Large intestine (tissue), 3 donors: ENCODE measurements around the gene COL23A1. TPM values are rescaled to one million over a fixed set of nuclear protein-coding genes. Genes with fewer than 3 reads are reported as not detected.
A peak's percentile ranks its signal among the peaks of the same experiment; 100 is the strongest.
"Not testable (repeated sequence)": the region's sequence is repeated elsewhere in the genome, so short reads cannot be mapped to it uniquely, and the experiment has no call there.

ENCODE experiments used
- DNase-seq, 2 donors: peaks; one replicate each; pipeline versions ENCODE4 v3.0.0 to v3.0.0-alpha.2; 2013
- H3K27ac ChIP-seq: one replicate; pipeline ENCODE4 v1.5.1; 2013; ENCODE audit warnings: low read length
- H3K27me3 ChIP-seq: 2 replicates; pipeline ENCODE4 v1.6.1; 2013; ENCODE audit warnings: low read length; ENCODE audit not compliant: control insufficient read depth, insufficient read depth
- H3K36me3 ChIP-seq: 2 replicates; pipeline ENCODE4 v1.6.1; 2013; ENCODE audit warnings: low read length; ENCODE audit not compliant: control insufficient read depth, insufficient read depth
- H3K4me1 ChIP-seq: one replicate; pipeline ENCODE4 v1.6.1; 2013; ENCODE audit warnings: low read length; ENCODE audit not compliant: control insufficient read depth, insufficient read depth
- H3K4me3 ChIP-seq: one replicate; pipeline ENCODE4 v1.5.1; 2013; ENCODE audit warnings: low read length
- H3K9me3 ChIP-seq: one replicate; pipeline ENCODE4 v1.6.1; 2013; ENCODE audit warnings: mild to moderate bottlenecking, low read depth, low read length, moderate library complexity; ENCODE audit not compliant: control insufficient read depth
- WGBS: methylation state at CpG from one replicate; pipeline ENCODE4 v1.1.5; 2013; ENCODE audit warnings: low lambda C conversion rate; ENCODE audit not compliant: insufficient coverage; 5-methylcytosine and 5-hydroxymethylcytosine counted together
- polyA plus RNA-seq: library from polyadenylated mRNA; unstranded; fragments of 120-200 nt; gene quantifications from one replicate; pipeline ENCODE4 v1.2.1, GENCODE V29; 2013

COL23A1 gene
- polyA plus RNA-seq, 1 donor = 8.9 TPM

GRCh38 chr5:178375348-178375747 is 214.8 kb downstream of the COL23A1 start:
- Histone ChIP-seq H3K36me3 (no peaks in the 10 kb centered on the region), H3K9me3 (no peaks in the 10 kb centered on the region), H3K27ac (no peak overlapping the region), H3K4me1 (peaks cover 7% of the 10 kb centered on the region), H3K27me3 (no peaks in the 10 kb centered on the region), H3K4me3 (no peak overlapping the region)
- no peak for DNase-seq
- WGBS = 91% methylated on average over 7 of the region's 13 CpGs

DNA sequence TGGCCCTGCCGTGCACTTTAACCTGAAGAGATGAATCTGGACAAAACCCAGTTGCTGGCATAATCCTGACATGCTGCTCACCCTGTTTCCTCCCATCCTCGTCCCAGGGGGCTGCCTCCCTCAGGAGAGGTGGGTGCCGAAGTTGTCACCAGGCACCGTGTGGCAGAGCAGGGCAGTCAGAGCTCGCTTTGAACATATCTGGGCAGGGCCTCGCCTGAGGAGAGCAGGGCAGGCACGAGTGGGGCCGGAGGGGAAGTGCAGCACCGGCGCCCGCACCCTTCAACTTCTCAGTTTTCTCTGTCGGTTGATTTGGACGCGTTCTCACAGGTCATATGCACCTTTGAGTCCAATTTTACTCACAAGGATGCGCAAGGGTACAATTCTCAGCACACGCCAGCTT is 216.5 kb downstream of the COL23A1 start:
- DNase-seq = no peak
- no peak overlapping the region for H3K27ac ChIP-seq
- no peak overlapping the region for H3K4me3 ChIP-seq
- H3K4me1 ChIP-seq = peaks cover 6% of the 10 kb centered on the region
- H3K27me3 ChIP-seq = no peaks in the 10 kb centered on the region
- H3K9me3 ChIP-seq = no peaks in the 10 kb centered on the region
- H3K36me3 ChIP-seq = no peaks in the 10 kb centered on the region
- WGBS = no CpG with 5 or more reads among the region's 16 CpGs

DNA sequence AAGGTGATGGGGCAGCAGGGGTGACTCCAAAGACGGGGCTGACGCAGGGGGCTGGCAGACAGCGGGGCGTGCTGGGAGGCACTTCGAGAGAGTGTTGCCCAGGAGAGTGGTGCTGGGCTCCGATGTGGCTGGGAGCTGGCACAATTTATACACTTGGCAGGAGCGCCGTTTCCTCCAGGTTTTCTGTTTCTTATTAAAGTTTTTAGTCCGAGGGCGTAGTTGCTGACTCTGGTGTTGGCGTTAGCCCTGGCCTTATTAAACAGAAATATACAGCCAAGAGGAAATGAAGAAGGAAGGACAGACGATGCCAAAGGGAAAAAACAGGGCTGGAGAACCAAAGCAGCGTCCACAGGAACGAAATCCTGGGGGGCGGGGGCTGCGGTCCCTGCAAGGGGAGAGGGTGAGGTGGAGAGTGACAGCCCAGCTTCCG is 218.0 kb downstream of the COL23A1 start:
- DNase-seq = no peak
- Histone ChIP-seq H3K9me3 (no peaks in the 10 kb centered on the region), H3K4me3 (no peak overlapping the region), H3K27me3 (no peaks in the 10 kb centered on the region), H3K4me1 (no peaks in the 10 kb centered on the region), H3K27ac (peak overlapping the region; percentile 26), H3K36me3 (no peaks in the 10 kb centered on the region)
- WGBS = 52% methylated on average over 5 of the region's 17 CpGs

DNA sequence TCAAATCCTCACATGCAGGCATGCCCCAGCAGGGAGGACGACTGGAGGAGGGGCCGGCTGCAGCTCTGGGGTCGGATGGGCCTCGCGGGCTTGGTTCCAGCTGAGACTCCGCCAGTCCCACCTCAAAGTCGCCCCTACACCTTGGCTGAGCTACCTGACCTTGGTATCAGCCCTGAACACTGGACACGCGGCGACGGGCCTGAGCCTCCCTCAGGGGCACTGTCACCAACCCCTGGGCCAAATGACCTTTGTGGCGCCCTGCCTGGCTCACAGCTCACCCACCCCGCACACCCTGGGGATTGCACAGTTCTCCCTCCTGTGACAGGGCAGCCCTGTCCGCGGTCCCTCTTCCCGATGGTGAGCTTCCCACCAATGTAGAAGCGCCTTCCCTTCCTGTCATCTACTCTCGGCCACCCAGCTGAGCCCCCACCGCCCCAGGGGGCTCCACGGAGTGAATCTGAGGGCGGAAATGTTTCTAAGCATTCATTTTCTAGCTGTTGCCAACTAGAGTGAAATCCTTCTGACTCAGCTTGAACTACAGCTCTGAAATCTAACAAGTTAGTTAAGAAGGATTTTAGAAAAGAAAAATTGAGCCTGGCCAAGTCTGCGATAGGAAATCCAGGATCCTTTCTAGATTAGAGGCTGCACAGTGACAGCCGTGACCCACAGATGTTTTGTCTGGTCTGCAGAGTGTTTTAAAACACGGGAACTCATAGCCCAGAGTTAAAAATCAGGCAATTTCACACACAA is 218.7 kb downstream of the COL23A1 start:
- no CpG with 5 or more reads among the region's 24 CpGs for WGBS
- DNase-seq = no peak
- H3K9me3 ChIP-seq = no peaks in the 10 kb centered on the region
- peak overlapping the region; percentile 26 for H3K27ac ChIP-seq
- H3K27me3 ChIP-seq = no peaks in the 10 kb centered on the region
- no peaks in the 10 kb centered on the region for H3K4me1 ChIP-seq
- no peaks in the 10 kb centered on the region for H3K36me3 ChIP-seq
- no peak overlapping the region for H3K4me3 ChIP-seq

DNA sequence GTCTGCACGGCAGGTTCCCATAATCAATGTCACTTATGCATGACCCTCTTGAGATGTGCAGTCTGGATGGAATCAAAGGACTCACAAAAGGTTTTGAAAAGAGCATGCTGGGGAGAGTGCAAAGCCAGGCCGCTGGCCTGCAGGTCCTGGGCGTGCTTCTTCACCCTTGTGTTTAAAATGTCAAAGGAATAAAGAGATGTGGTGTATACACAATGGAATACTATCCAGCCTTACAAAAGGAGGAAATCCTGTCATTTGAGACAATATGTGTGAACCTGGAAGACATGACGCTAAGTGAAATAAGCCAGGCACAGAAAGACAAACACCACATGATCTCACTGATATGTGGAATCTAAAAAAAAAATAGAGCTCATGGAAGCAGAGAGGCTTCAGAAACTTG is 220.1 kb downstream of the COL23A1 start:
- no CpG with 5 or more reads among the region's 4 CpGs for WGBS
- no peaks in the 10 kb centered on the region for H3K9me3 ChIP-seq
- H3K4me1 ChIP-seq = no peaks in the 10 kb centered on the region
- H3K27me3 ChIP-seq = no peaks in the 10 kb centered on the region
- no peak overlapping the region for H3K27ac ChIP-seq
- no peak overlapping the region for H3K4me3 ChIP-seq
- DNase-seq = no peak
- no peaks in the 10 kb centered on the region for H3K36me3 ChIP-seq

GRCh38 chr5:178369469-178369868 is 220.7 kb downstream of the COL23A1 start:
- WGBS = no CpG with 5 or more reads among the region's 3 CpGs
- not testable (repeated sequence) for H3K4me1 ChIP-seq, DNase-seq, H3K36me3 ChIP-seq, H3K4me3 ChIP-seq, H3K27ac ChIP-seq, H3K27me3 ChIP-seq, H3K9me3 ChIP-seq

- no peak for DNase-seq
- H3K27ac ChIP-seq = no peak overlapping the region
- no peaks in the 10 kb centered on the region for H3K9me3 ChIP-seq
- no peak overlapping the region for H3K4me3 ChIP-seq
- WGBS = no CpG with 5 or more reads among the region's 10 CpGs
- H3K4me1 ChIP-seq = no peaks in the 10 kb centered on the region
- no peaks in the 10 kb centered on the region for H3K36me3 ChIP-seq
- no peaks in the 10 kb centered on the region for H3K27me3 ChIP-seq
Measured at GRCh38 chr5:178368716-178369300, 221.4 kb downstream of the COL23A1 start.

GRCh38 chr5:178368274-178368673 is 221.9 kb downstream of the COL23A1 start:
- Histone ChIP-seq H3K4me1 (no peaks in the 10 kb centered on the region), H3K9me3 (no peaks in the 10 kb centered on the region), H3K36me3 (no peaks in the 10 kb centered on the region), H3K4me3 (no peak overlapping the region), H3K27ac (no peak overlapping the region), H3K27me3 (no peaks in the 10 kb centered on the region)
- no CpG with 5 or more reads among the region's 10 CpGs for WGBS
- DNase-seq = no peak

- Histone ChIP-seq H3K27me3 (no peaks in the 10 kb centered on the region), H3K4me3 (no peak overlapping the region), H3K4me1 (no peaks in the 10 kb centered on the region), H3K9me3 (no peaks in the 10 kb centered on the region), H3K36me3 (no peaks in the 10 kb centered on the region), H3K27ac (no peak overlapping the region)
- WGBS = no CpG with 5 or more reads among the region's 12 CpGs
- DNase-seq = no peak
Measured at GRCh38 chr5:178367736-178368120, 222.5 kb downstream of the COL23A1 start.

GRCh38 chr5:178366998-178367735 is 223.0 kb downstream of the COL23A1 start:
- no peak for DNase-seq
- no peaks in the 10 kb centered on the region for H3K27me3 ChIP-seq
- no peaks in the 10 kb centered on the region for H3K4me1 ChIP-seq
- no peak overlapping the region for H3K4me3 ChIP-seq
- H3K9me3 ChIP-seq = no peaks in the 10 kb centered on the region
- H3K36me3 ChIP-seq = no peaks in the 10 kb centered on the region
- H3K27ac ChIP-seq = no peak overlapping the region
- no CpG with 5 or more reads among the region's 21 CpGs for WGBS
